Neural cell (in vitro differentiated cells): ENCODE measurements around the gene LRPPRC.

ENCODE experiments used
- CTCF ChIP-seq: fragments of 450-650 bp; IDR thresholded peaks from 2 replicates; pipeline ENCODE4 v1.5.1; 2014; ENCODE audit warnings: antibody characterized with exemption, mild to moderate bottlenecking, moderate library complexity; ENCODE audit not compliant: poor library complexity, severe bottlenecking
- POLR2AphosphoS5 ChIP-seq: IDR thresholded peaks from 2 replicates; pipeline ENCODE4 v1.6.1; 2012
- REST ChIP-seq: IDR thresholded peaks from 2 replicates; pipeline ENCODE4 v1.6.1; 2012; ENCODE audit warnings: borderline replicate concordance

DNA sequence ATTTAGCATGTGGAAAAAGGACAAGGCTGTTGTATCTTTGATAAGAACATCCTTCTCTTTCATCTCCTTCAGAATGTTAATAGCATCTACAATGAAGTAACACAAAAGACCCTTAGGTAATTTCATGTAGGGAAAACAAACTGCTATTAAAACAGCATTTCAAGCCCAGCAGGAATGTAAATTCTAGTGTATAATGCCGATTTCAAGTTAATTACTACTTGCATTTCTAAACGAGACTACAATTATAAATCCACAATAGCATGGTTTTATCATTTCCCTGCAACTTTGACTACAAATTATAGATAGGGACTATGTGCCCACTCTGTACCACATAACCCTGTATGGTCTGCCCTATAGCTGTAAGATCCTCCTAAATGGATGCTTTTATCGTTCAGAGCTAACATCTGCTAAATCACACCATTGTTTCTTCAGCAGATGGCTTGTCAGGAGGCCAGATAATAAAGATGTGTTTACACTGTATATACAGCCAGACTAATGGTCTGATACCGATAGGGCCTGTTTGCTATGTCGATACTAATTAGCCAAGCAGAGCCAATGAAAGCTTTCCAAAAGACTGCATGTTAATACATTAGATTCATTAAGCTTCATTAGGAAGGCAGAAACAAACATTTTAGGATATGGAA lies 51.9 kb downstream of the LRPPRC start:
- TF ChIP-seq CTCF (no peak), POLR2AphosphoS5 (no peak), REST (no peak)
